HG03571 (cell line): ENCODE data around the gene MACROD1.

Experiments
- ATAC-seq: cut with Tn5 transposase; IDR thresholded peaks from one replicate; pipeline ENCODE4 v1.9.1; 2021; ENCODE audit not compliant: unreplicated experiment

Gene MACROD1

DNA sequence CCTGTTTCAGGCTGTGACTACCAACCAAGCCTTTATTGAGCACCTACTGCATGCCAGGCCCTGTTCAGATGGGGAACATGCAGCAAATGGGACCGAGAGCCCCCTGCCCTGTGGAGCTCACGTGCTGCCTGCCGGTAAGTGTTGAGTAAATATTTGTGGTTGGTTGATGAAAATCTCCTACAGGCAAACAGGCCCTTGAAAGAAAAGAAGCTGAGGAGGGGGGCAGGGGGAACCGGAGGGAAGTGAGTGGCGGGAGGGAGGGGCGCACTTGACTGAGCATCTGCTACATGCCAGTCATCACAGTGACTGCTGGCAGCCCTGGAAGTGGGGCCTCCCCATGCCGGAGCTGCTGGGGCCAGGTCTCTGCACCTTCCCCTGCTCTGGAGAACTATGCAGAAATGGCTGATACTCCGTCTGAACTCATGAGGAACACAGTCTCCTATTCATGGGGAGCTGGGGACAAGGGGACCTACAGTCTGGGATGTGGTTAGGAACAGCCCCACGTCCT, 34.2 kb downstream of the MACROD1 start:
- no peak for ATAC-seq

DNA sequence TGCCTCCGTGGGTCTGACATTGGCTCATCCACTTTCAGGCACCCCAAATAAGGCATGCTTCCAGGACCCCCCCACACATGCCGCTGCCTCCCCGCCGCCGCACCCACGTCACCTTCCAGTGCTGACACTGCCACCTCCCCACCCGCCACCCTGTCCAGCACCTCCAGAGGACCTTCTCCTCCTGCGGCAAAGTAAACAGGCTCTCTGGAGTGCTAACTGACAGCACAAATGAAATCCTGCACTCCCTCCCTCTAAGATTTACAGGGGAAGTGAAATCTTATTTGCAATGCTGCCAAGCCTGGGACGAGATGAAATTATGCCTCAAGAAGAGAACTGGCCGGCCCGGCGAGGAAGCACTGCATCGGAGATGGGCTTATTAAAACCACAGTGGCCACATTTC, 35.3 kb downstream of the MACROD1 start:
- no peak for ATAC-seq

DNA sequence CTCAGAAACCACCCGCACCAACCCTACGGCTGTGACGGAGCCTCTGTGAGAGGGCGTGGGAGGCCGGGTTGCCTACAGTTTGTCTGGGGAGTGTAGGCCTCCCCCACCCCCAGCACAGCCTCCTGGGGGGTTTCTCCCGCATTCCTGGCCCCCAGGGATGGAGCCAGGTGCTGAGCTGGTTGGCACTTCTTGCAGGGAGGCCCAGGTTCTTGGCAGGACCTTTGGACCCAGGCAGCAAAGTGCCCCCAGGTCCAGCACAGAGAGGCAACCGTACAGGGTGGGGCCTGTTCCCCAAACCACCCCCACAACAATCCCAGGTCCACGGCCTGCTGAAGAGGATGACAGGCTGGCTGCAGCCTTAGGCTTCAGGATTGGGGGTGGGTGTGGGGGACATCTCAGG, 36.5 kb downstream of the MACROD1 start:
- ATAC-seq = no peak

DNA sequence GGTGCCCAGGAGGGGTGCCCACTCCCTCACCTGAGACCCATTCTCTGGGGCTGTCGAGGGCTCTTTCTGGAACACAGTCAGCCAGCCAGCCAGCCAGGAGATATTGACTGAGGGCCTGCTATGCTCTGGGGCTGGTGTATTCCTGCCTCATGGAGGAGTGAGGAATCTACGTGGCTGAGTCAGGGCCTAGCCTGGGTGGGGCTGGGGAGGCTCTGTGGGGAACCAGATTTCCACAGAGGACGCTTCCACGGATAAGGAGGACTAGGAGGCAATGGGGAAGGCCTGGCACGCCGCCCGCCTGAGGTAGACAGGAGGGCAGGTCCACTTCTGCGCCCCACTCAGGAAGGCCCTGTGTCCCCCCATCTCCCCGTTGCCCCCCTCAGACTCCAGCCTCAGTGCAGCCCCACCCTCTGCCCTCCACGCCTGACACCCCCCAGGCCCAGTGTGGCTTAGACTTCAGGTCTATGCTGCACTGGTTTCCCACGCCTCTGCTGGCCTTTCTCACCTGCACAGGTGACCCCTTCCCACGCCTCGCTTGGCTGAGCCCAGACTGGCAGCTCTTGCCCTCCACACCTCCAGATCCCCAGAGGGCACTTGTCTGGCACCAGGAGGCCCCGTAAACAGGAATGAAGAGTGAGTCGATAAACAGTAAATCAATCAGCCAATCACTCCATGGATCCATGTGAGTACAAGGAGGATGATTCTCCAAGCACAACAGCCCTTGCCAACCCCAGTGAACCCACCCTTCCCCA, 37.5 kb downstream of the MACROD1 start:
- no peak for ATAC-seq

DNA sequence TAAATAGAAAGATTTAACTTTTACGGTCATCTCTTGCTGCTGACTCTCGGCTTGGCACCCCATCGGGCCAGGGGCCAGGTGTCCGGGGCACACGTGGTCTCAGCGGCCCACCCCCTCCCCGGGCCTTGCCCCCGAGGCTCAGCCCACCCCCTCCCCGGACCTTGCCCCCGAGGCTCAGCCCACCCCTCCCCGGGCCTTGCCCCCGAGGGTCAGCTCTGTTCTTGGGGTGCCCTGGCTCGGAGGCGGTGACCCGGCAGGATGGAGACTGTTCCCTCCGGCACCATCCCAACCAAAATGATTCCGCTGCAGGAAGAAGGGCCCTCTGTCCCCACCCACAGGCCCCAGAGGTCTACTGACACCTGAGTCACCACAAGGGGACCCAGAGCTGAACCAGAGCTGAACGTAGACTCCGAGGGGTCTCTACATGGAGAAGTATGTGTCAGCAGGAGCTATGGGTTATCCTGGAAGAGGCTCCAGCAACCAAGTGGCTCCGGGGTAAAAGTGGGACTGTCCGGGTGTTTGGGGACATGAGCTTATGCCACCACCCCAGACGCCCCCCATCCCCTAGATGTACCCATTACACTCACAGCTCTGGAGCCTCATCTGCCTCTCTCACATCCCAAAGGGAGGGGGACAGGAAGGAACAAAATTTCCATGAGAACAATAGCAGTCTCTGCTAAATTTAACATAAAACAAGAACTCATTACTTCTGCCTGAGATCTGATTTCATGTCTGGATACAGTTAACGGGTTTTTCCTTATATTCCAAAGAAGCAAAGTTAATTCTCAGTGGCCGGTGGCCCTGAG, 38.4 kb downstream of the MACROD1 start:
- ATAC-seq = no peak

DNA sequence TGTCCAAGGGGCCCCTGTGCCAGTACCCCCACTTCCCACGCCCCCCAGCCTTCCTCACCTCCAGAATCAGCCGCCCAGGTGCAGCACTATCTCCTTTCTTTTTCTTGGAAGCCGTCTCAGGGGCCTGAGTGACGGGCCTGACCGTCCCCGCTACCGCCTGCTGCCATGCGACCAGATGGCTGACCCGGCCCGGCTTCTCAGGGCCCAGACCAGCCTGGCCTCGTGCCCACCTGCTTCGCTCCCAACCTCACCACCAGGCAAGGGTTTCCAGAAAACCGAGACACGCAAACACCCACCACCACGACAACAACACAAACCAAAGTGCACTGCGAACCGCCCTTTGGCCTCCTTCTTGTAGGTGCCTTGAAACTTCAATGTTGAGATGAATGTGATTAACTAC, 39.1 kb downstream of the MACROD1 start:
- ATAC-seq = no peak

DNA sequence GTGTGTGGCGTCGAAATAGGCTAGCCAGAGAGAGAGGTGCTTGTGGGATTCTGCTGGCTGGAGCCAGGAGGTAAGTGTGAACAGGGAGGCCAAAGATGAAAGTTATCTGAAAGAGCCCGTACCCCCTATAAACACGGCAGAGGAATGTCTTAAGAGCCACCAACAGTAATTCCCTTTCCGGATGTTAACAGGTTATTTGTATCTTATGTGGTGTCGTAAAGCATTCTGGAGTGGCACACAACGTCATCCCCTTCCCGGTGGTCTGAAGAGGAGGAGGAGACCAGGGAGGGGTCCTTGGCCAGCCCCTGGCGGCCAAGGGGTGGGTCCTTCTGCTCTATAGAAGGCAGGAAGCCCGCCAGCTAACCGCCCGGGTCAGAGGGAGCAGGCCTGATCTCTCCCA, 39.5 kb downstream of the MACROD1 start:
- no peak for ATAC-seq

DNA sequence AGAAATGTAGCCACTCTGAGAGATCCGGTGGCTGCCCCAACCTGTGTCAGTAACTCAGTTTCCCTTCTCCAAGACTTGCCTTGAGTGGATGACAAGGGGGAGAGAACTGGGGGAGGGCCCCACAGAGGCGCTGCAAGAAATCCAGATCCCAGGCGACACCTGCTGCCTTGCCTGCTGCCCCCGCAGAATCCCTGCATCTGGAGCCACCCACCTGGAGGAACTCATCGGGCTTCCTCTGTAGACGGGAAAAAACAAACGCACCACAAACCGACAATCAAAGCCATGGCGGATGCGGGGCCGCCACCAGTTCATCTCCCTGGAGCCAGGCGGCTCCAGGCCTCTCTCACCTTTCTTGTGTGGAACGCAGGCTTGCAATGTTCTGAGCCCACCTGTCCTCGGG, 40.2 kb downstream of the MACROD1 start:
- ATAC-seq = no peak

DNA sequence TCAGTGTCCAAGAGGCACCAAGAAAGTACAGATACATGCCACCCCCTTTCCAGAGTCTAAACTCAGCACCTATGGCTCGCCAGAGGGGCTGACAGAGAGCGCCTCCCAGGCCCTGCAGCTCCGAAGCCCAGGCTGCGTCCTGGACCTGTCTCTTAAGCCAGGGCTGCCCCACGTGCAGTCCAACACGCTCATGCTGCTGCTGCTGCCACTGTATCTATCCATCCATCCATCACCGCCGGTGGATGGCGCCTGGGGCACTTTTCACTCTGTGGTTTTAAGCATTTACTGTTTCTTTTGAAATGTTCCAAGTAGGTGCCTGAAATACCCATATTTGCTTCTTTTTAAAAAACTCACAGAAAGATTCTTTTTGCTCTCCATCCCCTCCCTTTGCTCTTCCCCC, 41.8 kb downstream of the MACROD1 start:
- no peak for ATAC-seq

DNA sequence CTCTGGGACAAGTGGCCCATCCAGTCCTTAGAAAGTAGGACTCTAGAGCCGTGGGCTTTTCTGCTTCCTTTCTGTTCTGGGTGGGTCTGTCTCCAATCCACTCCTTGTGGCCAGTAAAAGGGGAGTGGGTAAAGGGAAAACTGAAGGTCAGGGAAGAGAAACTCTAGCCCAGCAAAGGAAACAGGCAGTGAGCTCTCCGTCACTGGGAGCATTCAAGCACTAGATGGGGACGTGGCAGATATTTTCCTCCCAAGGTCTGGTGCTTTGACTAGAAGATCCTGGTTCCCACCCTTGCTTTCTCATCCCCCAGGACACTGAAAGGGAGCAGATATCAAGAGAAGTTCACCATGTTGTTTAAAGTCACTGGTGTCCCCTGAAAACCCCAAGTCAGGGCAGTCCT, 42.2 kb downstream of the MACROD1 start:
- ATAC-seq = no peak

DNA sequence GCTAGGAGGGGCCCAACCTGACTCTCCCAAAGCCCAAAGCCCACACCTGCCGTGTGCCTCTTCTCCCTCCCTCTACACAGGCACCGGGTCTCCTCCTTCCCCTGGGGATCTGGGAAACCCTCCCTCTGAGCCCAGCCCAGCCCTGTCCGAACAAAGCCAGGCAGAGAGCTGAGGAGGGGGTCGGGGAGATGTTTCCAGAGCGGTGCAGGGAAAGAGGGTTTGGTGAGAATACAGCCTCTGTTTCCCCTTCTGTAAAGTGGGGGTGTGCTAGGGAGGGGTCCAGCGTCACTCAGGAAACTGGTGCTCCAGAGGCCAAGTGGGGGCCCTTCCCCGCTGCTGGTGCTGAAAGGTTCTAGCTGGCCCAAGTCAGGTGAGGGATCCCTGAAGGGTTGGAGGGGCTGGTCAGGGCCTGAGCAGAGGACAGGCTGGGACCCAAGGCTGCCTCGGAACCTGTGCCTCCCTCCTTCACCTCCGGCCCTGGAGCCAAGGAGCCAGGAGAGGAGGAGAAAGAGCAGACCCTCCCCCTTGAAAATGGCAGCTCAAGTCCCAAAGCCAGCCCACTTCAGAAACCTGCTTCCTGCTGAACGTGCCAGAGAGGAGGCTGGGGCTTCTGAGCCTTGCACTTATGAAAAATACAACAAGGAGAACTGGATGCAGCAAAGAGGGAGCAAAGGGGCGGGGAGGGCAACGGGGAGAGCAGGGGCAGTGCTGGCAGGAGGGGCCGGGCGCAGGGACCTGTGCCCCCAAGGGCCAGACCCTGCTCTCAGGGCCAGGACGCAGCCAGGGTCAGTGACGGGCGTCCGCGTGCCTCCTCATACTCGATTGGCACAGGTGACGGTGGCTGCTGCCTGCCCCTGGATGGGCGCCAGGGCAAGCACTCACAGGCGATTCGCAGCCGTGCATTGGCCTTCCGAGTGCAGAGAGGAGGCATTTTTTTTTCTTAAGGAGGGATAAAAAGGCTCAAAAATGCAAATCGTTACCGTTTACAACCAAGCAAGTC, 43.2 kb downstream of the MACROD1 start:
- ATAC-seq = no peak

DNA sequence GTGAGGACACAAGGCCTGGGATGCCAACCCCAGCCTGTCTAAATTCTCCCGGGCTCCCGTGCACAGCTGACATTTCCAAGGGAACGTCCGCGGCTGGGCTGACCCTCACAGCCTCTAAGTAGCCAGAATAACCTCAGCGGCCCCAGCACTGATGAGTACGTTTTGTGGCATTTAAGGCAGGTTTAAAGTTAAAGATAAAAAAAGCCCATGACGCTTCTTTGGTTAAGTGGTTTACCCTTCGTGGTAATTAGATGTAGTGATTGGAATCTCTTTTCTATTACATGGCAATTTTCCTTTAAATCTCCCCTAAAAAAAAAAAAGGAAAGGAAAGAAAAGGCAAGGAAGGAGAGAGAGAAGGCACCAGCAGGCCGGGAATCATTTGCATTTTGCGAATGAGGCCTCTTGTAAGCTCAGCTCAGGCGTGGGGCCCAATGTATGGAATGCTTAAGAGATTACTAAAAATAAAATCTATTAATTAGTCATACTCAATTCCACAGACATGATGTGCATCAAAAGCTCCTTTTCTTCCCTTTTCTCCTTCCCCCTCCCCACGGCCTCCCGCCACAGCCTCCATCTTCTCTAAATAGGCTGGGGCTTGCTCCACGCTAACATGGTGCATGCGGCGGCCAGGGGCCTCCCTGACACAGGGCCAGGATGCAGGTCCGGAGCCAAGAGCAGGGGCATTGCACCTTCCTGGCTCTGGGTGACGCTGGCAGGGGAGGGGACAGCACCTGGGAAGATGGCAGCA, 44.1 kb downstream of the MACROD1 start:
- no peak for ATAC-seq

DNA sequence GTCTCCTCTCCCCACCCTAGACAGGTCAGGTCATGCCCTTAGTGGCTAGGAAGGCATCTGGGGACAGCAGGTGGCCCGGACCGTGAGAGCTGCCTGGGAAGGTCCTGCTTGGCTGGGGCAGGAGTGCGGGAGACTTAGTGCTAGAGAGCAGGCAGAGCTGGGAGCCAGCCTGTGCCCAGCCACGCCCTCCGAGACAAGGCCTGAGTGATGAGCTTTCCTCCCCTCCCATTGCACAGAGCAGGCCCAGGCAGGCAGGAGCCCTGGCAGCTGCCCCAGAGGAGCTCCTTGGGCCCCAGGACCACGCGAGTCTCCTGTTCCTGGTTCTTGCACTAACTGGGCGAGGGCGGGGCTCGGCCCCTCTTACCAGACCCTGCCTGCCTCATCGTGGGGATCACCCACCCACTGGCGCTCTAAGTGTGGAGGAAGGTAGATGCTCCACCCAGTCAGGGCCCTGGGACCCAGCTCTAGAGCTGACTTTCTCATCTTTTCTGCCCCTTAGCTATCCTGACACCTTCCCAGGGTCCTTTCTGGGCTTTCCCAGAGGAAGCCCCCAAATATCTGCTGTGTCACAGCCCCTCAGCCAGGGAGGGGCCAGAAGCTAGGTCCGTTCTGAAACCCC, 44.9 kb downstream of the MACROD1 start:
- no peak for ATAC-seq

DNA sequence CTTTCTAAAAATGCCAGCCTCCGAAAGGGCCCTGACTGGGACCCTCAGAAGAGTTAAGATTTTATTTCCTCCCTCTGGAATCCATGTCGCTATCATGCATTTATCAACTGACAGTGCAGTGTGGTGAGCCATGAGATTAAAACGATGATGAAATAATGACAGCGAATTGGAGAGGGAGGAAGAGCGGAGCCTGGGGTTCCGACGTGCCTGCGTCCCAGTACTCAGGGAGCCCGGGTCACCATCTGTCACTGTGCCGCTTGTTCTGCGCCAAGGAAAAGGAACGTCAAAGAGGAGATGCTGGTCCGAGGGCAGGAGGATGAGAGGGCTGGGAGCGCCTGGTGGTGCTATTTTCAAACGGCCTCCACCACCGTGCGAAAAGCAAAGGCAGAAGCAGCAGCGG, 46.2 kb downstream of the MACROD1 start:
- no peak for ATAC-seq

DNA sequence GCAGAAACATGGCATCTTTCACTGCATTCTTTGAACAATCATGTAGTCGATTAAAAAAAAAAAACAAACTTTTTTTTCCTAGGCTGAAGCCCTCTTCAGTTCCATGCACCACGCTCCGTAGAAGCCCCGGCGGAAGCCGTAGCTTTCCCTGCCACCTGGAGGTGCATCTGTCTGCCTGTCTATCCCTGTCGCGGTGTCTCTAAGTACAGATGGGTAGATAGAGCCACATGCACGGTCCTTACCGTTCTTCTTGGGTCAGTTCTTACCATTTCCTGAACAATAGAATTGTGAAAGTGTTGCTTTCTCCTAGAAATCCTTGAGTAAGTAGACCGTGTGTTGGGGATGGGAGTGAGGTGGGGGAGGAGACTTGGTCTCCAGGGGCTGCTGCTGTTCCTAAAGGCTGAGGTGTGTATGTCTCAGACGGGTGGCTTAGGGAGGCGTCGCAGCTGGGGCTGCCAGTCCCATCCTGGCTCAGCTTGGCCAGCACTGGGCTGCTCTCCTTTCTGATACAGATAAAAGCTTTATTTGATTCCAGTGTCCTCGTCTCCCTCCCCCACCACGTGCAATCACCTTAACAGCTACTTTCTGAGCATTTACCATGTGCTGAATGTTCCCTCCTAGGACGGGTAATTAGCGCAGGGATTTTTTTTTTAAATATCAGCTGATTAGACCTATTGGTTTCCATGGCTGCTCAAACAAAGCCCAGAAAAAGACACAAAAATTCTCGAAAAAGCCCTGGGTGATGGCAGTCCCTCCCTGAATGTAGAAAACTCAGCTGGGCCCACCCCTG, 46.8 kb downstream of the MACROD1 start:
- ATAC-seq = no peak

DNA sequence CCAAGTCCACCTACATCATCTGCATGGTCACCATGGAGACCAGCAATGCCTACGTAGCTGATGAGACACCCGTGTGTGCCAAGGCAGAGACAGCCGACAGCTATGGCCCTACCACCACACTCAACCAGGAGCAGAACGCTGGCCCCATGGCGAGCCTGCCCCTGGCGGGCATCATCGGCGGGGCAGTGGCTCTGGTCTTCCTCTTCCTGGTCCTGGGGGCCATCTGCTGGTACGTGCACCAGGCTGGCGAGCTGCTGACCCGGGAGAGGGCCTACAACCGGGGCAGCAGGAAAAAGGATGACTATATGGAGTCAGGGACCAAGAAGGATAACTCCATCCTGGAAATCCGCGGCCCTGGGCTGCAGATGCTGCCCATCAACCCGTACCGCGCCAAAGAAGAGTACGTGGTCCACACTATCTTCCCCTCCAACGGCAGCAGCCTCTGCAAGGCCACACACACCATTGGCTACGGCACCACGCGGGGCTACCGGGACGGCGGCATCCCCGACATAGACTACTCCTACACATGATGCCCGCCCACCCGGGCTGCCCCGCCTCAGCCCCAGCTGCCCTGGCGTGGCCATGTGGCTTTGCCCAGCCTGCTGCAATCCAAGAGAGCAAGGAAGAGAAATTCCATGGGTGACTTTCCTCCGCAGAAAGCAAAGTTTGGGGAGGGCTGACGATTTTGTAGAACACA, 48.0 kb downstream of the MACROD1 start:
- no peak for ATAC-seq

DNA sequence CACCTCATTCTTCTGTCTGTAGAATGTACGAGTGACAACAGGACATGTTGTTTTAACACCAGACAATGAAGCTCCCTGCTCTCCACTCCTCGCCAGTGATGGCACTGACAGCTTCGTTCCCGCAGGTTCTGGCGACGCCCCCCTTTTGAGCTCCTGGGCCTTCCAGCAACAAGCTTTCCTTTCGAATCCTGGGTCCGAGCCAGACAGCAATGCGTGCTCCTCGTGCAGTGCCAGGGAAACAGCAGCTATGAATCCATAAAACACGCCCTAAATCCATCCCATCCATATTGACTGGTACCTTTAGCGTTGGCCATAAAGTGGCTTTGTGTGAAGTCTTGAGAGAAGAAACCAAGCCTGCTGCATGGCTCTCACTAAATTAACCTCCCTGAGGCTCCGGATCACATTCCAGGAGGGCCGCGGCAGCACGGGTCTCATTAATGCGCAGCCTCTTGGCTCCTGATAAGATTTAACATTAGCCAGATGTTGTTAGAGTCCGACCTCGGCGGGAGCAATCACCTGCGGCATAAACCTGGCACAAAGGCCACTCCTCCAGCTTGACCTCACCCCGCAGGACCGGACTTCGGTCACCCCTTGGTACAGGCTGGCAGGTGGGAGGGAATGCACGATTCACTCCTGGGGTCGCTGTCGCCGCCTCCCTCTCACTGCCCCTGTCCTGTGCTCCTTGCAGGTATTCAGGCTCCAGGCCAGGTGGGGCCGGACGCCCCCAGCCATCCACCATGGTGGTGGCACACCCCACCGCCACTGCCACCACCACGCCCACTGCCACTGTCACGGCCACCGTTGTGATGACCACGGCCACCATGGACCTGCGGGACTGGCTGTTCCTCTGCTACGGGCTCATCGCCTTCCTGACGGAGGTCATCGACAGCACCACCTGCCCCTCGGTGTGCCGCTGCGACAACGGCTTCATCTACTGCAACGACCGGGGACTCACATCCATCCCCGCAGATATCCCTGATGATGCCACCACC, 50.1 kb downstream of the MACROD1 start:
- ATAC-seq = no peak
